GM21529 (cell line): ENCODE data around the gene ANXA4.
"Not testable (repeated sequence)": the region's sequence is repeated elsewhere in the genome, so short reads cannot be mapped to it uniquely, and the experiment has no call there.

Experiments used
- ATAC-seq: cut with Tn5 transposase; IDR thresholded peaks from one replicate; pipeline ENCODE4 v1.9.1; 2021; ENCODE audit not compliant: unreplicated experiment

ANXA4 gene

GRCh38 chr2:69753659-69754363 is 11.9 kb downstream of the ANXA4 start:
- ATAC-seq: no peak

- no peak for ATAC-seq
Measured at GRCh38 chr2:69754633-69755032, 12.7 kb downstream of the ANXA4 start.

- peak; percentile 69 for ATAC-seq
Measured at GRCh38 chr2:69755862-69756467, 14.0 kb downstream of the ANXA4 start.

- no peak for ATAC-seq
Measured at GRCh38 chr2:69762025-69762424, 20.1 kb downstream of the ANXA4 start.

- ATAC-seq: no peak
Measured at GRCh38 chr2:69762513-69763494, 20.9 kb downstream of the ANXA4 start.

GRCh38 chr2:69763831-69764230 is 21.9 kb downstream of the ANXA4 start:
- not testable (repeated sequence) for ATAC-seq

- peak; percentile 52 for ATAC-seq
Measured at GRCh38 chr2:69764286-69765095, 22.6 kb downstream of the ANXA4 start.

- ATAC-seq: no peak
Measured at GRCh38 chr2:69765096-69765380, 23.1 kb downstream of the ANXA4 start.

GRCh38 chr2:69766014-69766413 is 24.1 kb downstream of the ANXA4 start:
- ATAC-seq: no peak

GRCh38 chr2:69767034-69767433 is 25.1 kb downstream of the ANXA4 start:
- ATAC-seq: no peak

- no peak for ATAC-seq
Measured at GRCh38 chr2:69768235-69768634, 26.3 kb downstream of the ANXA4 start.

GRCh38 chr2:69768789-69769188 is 26.9 kb downstream of the ANXA4 start:
- no peak for ATAC-seq

GRCh38 chr2:69769272-69769671 is 27.3 kb downstream of the ANXA4 start:
- ATAC-seq: no peak

GRCh38 chr2:69770193-69770702 is 28.3 kb downstream of the ANXA4 start:
- ATAC-seq: no peak

GRCh38 chr2:69770747-69771146 is 28.8 kb downstream of the ANXA4 start:
- no peak for ATAC-seq

GRCh38 chr2:69771461-69771860 is 29.5 kb downstream of the ANXA4 start:
- no peak for ATAC-seq

- ATAC-seq: no peak
Measured at GRCh38 chr2:69773206-69773605, 31.3 kb downstream of the ANXA4 start.

GRCh38 chr2:69774258-69774983 is 32.5 kb downstream of the ANXA4 start:
- not testable (repeated sequence) for ATAC-seq

- no peak for ATAC-seq
Measured at GRCh38 chr2:69774984-69775982, 33.3 kb downstream of the ANXA4 start.
